SK-N-SH (cell line): ENCODE results near the gene CENPU. TPM values are rescaled to one million over a fixed set of nuclear protein-coding genes. Genes with fewer than 3 reads are reported as not detected.

Experiments
- CHD2 ChIP-seq: fragments of 150-350 bp; IDR thresholded peaks from 2 replicates; pipeline ENCODE4 v1.6.1; 2018; ENCODE audit warnings: low read length; ENCODE audit not compliant: partially characterized antibody
- EP300 ChIP-seq, 2 experiments: IDR thresholded peaks; 2 replicates each; pipeline versions ENCODE4 v1.4.0 to v1.6.1; 2012; ENCODE audit warnings: borderline replicate concordance in 1 of 2, low read depth in 1 of 2, low read length in 1 of 2
- JUND ChIP-seq: IDR thresholded peaks from 2 replicates; pipeline ENCODE4 v1.4.0; 2012
- MEF2A ChIP-seq: IDR thresholded peaks from 2 replicates; pipeline ENCODE4 v1.4.0; 2012; ENCODE audit warnings: low read depth, borderline replicate concordance
- NFIC ChIP-seq: IDR thresholded peaks from 2 replicates; pipeline ENCODE4 v1.4.0; 2012; ENCODE audit warnings: borderline replicate concordance
- RAD21 ChIP-seq: IDR thresholded peaks from 2 replicates; pipeline ENCODE4 v1.6.1; 2012; ENCODE audit warnings: mild to moderate bottlenecking, low read length
- RCOR1 ChIP-seq: fragments of 150-350 bp; IDR thresholded peaks from 2 replicates; pipeline ENCODE4 v1.6.1; 2017; ENCODE audit warnings: antibody characterized with exemption, low read length
- RFX5 ChIP-seq: IDR thresholded peaks from 2 replicates; pipeline ENCODE4 v1.6.1; 2012; ENCODE audit warnings: mild to moderate bottlenecking, improper control_type of control experiment, low read length
- RXRA ChIP-seq: IDR thresholded peaks from 2 replicates; pipeline ENCODE4 v1.4.0; 2012; ENCODE audit warnings: low read depth, mild to moderate bottlenecking, borderline replicate concordance
- SIN3A ChIP-seq: IDR thresholded peaks from 2 replicates; pipeline ENCODE4 v1.6.1; 2012; ENCODE audit warnings: low read depth, mild to moderate bottlenecking, low read length, moderate library complexity, borderline replicate concordance
- TAF1 ChIP-seq: IDR thresholded peaks from 2 replicates; pipeline ENCODE4 v1.6.1; 2012; ENCODE audit warnings: low read depth, mild to moderate bottlenecking, low read length, moderate library complexity, borderline replicate concordance
- TCF12 ChIP-seq: IDR thresholded peaks from 2 replicates; pipeline ENCODE4 v1.4.0; 2012
- TEAD4 ChIP-seq: IDR thresholded peaks from 2 replicates; pipeline ENCODE4 v1.4.0; 2012; ENCODE audit warnings: mild to moderate bottlenecking, borderline replicate concordance; ENCODE audit not compliant: insufficient read depth
- YY1 ChIP-seq: IDR thresholded peaks from 2 replicates; pipeline ENCODE4 v1.4.0; 2012; ENCODE audit warnings: low read depth, mild to moderate bottlenecking
- polyA plus RNA-seq, 3 experiments: library from polyadenylated mRNA; depleted of rRNA; stranded (reverse); fragments of >200 nt; gene quantifications; 2 replicates each; pipeline ENCODE4 v1.2.3, GENCODE V29; 2012
- TF ChIP-seq, protein P1 (sequence below): IDR thresholded peaks from 2 replicates; pipeline ENCODE4; 2012
- TF ChIP-seq, protein P2 (sequence below): fragments of 150-350 bp; IDR thresholded peaks from 2 replicates; pipeline ENCODE4 v1.6.1; 2017; ENCODE audit warnings: antibody characterized with exemption, low read length, low read depth, borderline replicate concordance
- TF ChIP-seq, protein P3 (sequence below): IDR thresholded peaks from 2 replicates; pipeline ENCODE4 v1.6.1; 2012; ENCODE audit warnings: mild to moderate bottlenecking, low read depth, low read length, moderate library complexity
- TF ChIP-seq, protein P4 (sequence below): fragments of 150-350 bp; IDR thresholded peaks from 2 replicates; pipeline ENCODE4 v1.6.1; 2016; ENCODE audit warnings: mild to moderate bottlenecking, low read depth, low read length

CENPU gene
- polyA plus RNA-seq, 1 of the 3 experiments (the other 2 are of a cell fraction): 8.7 TPM

DNA sequence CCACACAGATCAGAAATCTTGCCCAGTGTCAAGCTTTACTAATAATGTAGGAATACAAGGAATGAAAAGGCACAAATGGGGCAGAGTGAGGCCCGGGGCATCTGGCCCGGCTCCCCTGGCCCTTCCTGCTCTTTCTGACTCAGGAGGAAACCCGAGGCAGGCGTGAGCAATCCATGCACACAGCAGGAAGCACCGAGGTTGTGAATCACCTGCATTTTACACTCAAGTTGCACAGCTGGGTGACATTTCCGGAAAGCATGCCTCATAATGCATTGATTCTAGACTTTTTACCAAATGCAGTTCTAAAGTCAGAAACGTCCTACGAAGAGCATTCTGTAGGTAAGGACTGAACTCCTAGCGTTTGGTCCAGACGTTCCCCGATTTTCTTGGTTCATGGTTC lies 45.4 kb downstream of the CENPU start (continued):
- TF ChIP-seq, protein P1, sequence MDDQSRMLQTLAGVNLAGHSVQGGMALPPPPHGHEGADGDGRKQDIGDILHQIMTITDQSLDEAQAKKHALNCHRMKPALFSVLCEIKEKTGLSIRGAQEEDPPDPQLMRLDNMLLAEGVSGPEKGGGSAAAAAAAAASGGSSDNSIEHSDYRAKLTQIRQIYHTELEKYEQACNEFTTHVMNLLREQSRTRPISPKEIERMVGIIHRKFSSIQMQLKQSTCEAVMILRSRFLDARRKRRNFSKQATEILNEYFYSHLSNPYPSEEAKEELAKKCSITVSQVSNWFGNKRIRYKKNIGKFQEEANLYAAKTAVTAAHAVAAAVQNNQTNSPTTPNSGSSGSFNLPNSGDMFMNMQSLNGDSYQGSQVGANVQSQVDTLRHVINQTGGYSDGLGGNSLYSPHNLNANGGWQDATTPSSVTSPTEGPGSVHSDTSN: peak; percentile 74
- TF ChIP-seq EP300 (IDR thresholded peaks at IDR 0.05; ENCODE audit: borderline replicate concordance in 1 of 2, low read depth in 1 of 2, low read length in 1 of 2) (peak; percentile 28 to 67; a peak in 1 of 4 replicates), YY1 (no peak), RCOR1 (no peak), MEF2A (no peak), RAD21 (no peak), NFIC (peak; percentile 13; the same call in 1 of the 2 replicates), TCF12 (peak; percentile 83), CHD2 (no peak), JUND (peak; percentile 64; the same call in 1 of the 2 replicates), SIN3A (peak; percentile 75; the same call in 1 of the 2 replicates), RXRA (0 out of 2 replicates have a peak, but pooled peaks have one; percentile 36), TEAD4 (0 out of 2 replicates have a peak, but pooled peaks have one; percentile 26), RFX5 (no peak), TAF1 (no peak)
- TF ChIP-seq, protein P2, sequence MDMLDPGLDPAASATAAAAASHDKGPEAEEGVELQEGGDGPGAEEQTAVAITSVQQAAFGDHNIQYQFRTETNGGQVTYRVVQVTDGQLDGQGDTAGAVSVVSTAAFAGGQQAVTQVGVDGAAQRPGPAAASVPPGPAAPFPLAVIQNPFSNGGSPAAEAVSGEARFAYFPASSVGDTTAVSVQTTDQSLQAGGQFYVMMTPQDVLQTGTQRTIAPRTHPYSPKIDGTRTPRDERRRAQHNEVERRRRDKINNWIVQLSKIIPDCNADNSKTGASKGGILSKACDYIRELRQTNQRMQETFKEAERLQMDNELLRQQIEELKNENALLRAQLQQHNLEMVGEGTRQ: no peak
- TF ChIP-seq, protein P3, sequence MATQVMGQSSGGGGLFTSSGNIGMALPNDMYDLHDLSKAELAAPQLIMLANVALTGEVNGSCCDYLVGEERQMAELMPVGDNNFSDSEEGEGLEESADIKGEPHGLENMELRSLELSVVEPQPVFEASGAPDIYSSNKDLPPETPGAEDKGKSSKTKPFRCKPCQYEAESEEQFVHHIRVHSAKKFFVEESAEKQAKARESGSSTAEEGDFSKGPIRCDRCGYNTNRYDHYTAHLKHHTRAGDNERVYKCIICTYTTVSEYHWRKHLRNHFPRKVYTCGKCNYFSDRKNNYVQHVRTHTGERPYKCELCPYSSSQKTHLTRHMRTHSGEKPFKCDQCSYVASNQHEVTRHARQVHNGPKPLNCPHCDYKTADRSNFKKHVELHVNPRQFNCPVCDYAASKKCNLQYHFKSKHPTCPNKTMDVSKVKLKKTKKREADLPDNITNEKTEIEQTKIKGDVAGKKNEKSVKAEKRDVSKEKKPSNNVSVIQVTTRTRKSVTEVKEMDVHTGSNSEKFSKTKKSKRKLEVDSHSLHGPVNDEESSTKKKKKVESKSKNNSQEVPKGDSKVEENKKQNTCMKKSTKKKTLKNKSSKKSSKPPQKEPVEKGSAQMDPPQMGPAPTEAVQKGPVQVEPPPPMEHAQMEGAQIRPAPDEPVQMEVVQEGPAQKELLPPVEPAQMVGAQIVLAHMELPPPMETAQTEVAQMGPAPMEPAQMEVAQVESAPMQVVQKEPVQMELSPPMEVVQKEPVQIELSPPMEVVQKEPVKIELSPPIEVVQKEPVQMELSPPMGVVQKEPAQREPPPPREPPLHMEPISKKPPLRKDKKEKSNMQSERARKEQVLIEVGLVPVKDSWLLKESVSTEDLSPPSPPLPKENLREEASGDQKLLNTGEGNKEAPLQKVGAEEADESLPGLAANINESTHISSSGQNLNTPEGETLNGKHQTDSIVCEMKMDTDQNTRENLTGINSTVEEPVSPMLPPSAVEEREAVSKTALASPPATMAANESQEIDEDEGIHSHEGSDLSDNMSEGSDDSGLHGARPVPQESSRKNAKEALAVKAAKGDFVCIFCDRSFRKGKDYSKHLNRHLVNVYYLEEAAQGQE: no peak
- TF ChIP-seq, protein P4, sequence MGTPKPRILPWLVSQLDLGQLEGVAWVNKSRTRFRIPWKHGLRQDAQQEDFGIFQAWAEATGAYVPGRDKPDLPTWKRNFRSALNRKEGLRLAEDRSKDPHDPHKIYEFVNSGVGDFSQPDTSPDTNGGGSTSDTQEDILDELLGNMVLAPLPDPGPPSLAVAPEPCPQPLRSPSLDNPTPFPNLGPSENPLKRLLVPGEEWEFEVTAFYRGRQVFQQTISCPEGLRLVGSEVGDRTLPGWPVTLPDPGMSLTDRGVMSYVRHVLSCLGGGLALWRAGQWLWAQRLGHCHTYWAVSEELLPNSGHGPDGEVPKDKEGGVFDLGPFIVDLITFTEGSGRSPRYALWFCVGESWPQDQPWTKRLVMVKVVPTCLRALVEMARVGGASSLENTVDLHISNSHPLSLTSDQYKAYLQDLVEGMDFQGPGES: no peak
